Fibroblast of skin of right quadriceps (primary cell): ENCODE data around the gene ZMYM4.
A peak's percentile ranks its signal among the peaks of the same experiment; 100 is the strongest.
"Not testable (repeated sequence)": the region's sequence is repeated elsewhere in the genome, so short reads cannot be mapped to it uniquely, and the experiment has no call there.

Experiments used
- DNase-seq: peaks from one replicate; pipeline ENCODE4 v3.0.0-alpha.2; 2013

ZMYM4 gene

GRCh38 chr1:35268282-35269200, at the start of gene ZMYM4:
Gene ZMYM4 (plus strand): TSS chr1:35268709. CDS start chr1:35269047, 338 bp downstream.
- DNase-seq = peak; percentile 99

GRCh38 chr1:35220976-35221375, 47.5 kb upstream of the ZMYM4 start:
- DNase-seq = no peak

GRCh38 chr1:35222322-35223083, 46.0 kb upstream of the ZMYM4 start:
- DNase-seq = peak; percentile 77

- DNase-seq = no peak
Observed at GRCh38 chr1:35223084-35223630, 45.4 kb upstream of the ZMYM4 start.

GRCh38 chr1:35226546-35226945, 42.0 kb upstream of the ZMYM4 start:
- no peak for DNase-seq

- DNase-seq = no peak
Observed at GRCh38 chr1:35229587-35230360, 38.7 kb upstream of the ZMYM4 start.

- no peak for DNase-seq
Observed at GRCh38 chr1:35231287-35231686, 37.2 kb upstream of the ZMYM4 start.

GRCh38 chr1:35236772-35237171, 31.7 kb upstream of the ZMYM4 start:
- DNase-seq = not testable (repeated sequence)

GRCh38 chr1:35243691-35244090, 24.8 kb upstream of the ZMYM4 start:
- no peak for DNase-seq

- no peak for DNase-seq
Observed at GRCh38 chr1:35247256-35247655, 21.3 kb upstream of the ZMYM4 start.

- no peak for DNase-seq
Observed at GRCh38 chr1:35253941-35254340, 14.6 kb upstream of the ZMYM4 start.

- no peak for DNase-seq
Observed at GRCh38 chr1:35255276-35255675, 13.2 kb upstream of the ZMYM4 start.

GRCh38 chr1:35259561-35259960, 8.9 kb upstream of the ZMYM4 start:
- no peak for DNase-seq

- DNase-seq = no peak
Observed at GRCh38 chr1:35261412-35262120, 6.9 kb upstream of the ZMYM4 start.

- DNase-seq = no peak
Observed at GRCh38 chr1:35264035-35264434, 4.5 kb upstream of the ZMYM4 start.

GRCh38 chr1:35264871-35265270, 3.6 kb upstream of the ZMYM4 start:
- DNase-seq = peak; percentile 11

- no peak for DNase-seq
Observed at GRCh38 chr1:35266306-35266705, 2.2 kb upstream of the ZMYM4 start.

GRCh38 chr1:35269201-35269988, 886 bp downstream of the ZMYM4 start:
- no peak for DNase-seq

- no peak for DNase-seq
Observed at GRCh38 chr1:35269989-35270289, 1.4 kb downstream of the ZMYM4 start.

- DNase-seq = no peak
Observed at GRCh38 chr1:35270836-35271235, 2.3 kb downstream of the ZMYM4 start.

GRCh38 chr1:35274197-35274596, 5.7 kb downstream of the ZMYM4 start:
- DNase-seq = no peak
